ENCODE data around the gene ABI3BP. TPM values are rescaled to one million over a fixed set of nuclear protein-coding genes. Genes with fewer than 3 reads are reported as not detected.

ABI3BP gene
- total and polyA plus RNA-seq, 10 of the 15 experiments (the other 5 are each of a cell fraction or from before 2014, with no cell fraction given), result 0.03 to 0.42 (median 0.11) TPM; not detected in 4

DNA sequence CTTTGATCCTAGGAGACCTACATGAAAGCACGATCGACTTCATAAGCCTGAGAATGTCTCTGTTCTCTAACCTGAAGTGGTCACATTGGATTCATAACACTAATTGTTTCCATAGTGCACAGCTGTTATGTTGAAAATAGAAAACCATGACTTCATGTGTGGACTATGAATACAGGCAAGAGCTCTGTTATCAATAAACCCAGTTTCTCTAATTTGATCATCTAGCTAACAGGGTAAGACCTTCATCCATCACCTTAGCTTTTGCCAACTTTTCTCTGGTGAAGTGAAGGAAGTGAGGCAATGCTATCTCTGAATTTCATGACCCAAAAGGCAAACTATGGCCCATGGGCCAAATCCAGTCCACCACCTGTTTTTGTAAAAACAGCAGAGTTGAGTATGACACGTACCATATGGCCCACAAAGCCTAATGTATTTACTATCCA lies 27.2 kb downstream of the ABI3BP start:
- 29% methylated on average over 3 of the region's 3 CpGs for WGBS (ENCODE audit: insufficient coverage, insufficient replicate concordance, low lambda C conversion rate, missing lambda C conversion rate)
- no peak for FAIRE-seq

More for the DNA sequence above, 27.2 kb downstream of the ABI3BP start:
- no peaks in the 10 kb centered on the region for H3K27me3 ChIP-seq (replicated peaks in 1 of 2; ENCODE audit: control insufficient read depth in 2 of 2, insufficient read depth in 2 of 2, low read length in 1 of 2)
- no peaks in the 10 kb centered on the region for H3K9me3 ChIP-seq (replicated peaks; ENCODE audit: control insufficient read depth, insufficient read depth, low read length)
- SMC1A ChIA-PET (ENCODE audit: uncharacterized antibody, unreplicated experiment), result no interaction called here
- RAD21 ChIA-PET (ENCODE audit: unreplicated experiment), result no interaction called here
- ATAC-seq (no peak), DNase-seq (ENCODE audit: low read depth, low spot score) (no peak)
- H3K27ac ChIP-seq (ENCODE audit: control insufficient read depth, insufficient read depth), result no peak overlapping the region
- CTCF ChIA-PET, result no interaction called here
- H3K79me2 ChIP-seq (ENCODE audit: control insufficient read depth, insufficient read depth, low read length), result no peaks in the 10 kb centered on the region
- no peak overlapping the region for H3K9ac ChIP-seq (ENCODE audit: control insufficient read depth, insufficient read depth, low read length)
- in situ Hi-C loops (cut with MboI) (no loop called here), intact Hi-C loops (cut with micrococcal nuclease; ENCODE audit: unreplicated experiment) (no loop called here)
- no peak for TF ChIP-seq TCF3 (IDR thresholded peaks at IDR 0.05; ENCODE audit: borderline replicate concordance, insufficient read depth, low read depth, low read length)
- no peak for TF ChIP-seq NBN (IDR thresholded peaks at IDR 0.05)
- TF ChIP-seq, protein P1, sequence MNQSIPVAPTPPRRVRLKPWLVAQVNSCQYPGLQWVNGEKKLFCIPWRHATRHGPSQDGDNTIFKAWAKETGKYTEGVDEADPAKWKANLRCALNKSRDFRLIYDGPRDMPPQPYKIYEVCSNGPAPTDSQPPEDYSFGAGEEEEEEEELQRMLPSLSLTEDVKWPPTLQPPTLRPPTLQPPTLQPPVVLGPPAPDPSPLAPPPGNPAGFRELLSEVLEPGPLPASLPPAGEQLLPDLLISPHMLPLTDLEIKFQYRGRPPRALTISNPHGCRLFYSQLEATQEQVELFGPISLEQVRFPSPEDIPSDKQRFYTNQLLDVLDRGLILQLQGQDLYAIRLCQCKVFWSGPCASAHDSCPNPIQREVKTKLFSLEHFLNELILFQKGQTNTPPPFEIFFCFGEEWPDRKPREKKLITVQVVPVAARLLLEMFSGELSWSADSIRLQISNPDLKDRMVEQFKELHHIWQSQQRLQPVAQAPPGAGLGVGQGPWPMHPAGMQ (IDR thresholded peaks at IDR 0.05; ENCODE audit: borderline replicate concordance), result no peak
- TF ChIP-seq CREB1 (IDR thresholded peaks at IDR 0.05; ENCODE audit: low read depth), result no peak
- TF ChIP-seq, protein P2, sequence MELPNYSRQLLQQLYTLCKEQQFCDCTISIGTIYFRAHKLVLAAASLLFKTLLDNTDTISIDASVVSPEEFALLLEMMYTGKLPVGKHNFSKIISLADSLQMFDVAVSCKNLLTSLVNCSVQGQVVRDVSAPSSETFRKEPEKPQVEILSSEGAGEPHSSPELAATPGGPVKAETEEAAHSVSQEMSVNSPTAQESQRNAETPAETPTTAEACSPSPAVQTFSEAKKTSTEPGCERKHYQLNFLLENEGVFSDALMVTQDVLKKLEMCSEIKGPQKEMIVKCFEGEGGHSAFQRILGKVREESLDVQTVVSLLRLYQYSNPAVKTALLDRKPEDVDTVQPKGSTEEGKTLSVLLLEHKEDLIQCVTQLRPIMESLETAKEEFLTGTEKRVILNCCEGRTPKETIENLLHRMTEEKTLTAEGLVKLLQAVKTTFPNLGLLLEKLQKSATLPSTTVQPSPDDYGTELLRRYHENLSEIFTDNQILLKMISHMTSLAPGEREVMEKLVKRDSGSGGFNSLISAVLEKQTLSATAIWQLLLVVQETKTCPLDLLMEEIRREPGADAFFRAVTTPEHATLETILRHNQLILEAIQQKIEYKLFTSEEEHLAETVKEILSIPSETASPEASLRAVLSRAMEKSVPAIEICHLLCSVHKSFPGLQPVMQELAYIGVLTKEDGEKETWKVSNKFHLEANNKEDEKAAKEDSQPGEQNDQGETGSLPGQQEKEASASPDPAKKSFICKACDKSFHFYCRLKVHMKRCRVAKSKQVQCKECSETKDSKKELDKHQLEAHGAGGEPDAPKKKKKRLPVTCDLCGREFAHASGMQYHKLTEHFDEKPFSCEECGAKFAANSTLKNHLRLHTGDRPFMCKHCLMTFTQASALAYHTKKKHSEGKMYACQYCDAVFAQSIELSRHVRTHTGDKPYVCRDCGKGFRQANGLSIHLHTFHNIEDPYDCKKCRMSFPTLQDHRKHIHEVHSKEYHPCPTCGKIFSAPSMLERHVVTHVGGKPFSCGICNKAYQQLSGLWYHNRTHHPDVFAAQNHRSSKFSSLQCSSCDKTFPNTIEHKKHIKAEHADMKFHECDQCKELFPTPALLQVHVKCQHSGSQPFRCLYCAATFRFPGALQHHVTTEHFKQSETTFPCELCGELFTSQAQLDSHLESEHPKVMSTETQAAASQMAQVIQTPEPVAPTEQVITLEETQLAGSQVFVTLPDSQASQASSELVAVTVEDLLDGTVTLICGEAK (IDR thresholded peaks at IDR 0.05; ENCODE audit: borderline replicate concordance), result no peak
- no peak for TF ChIP-seq BCL11A (IDR thresholded peaks at IDR 0.05; ENCODE audit: low read depth, low read length)
- no peak for TF ChIP-seq RFX5 (IDR thresholded peaks at IDR 0.05; ENCODE audit: low read depth, low read length)
- H3K36me3 ChIP-seq (ENCODE audit: control insufficient read depth in 2 of 2, insufficient read depth in 2 of 2, low read length in 1 of 2), result no peaks in the 10 kb centered on the region
- POLR2A ChIA-PET, result no interaction called here
- no peak overlapping the region for H3K4me2 ChIP-seq (ENCODE audit: control insufficient read depth, insufficient read depth)
- H3K4me1 ChIP-seq (ENCODE audit: control insufficient read depth, insufficient read depth, low read length), result no peaks in the 10 kb centered on the region
- H2AFZ ChIP-seq (ENCODE audit: control insufficient read depth, low read depth, low read length), result no peak overlapping the region
- H3K4me3 ChIP-seq, result no peak overlapping the region
- BruUV-seq (replicated peaks), result no TSS peak
- no peaks in the 10 kb centered on the region for H4K20me1 ChIP-seq (ENCODE audit: control insufficient read depth, insufficient read depth)
